ENCODE data around the gene WSCD2. TPM values are rescaled to one million over a fixed set of nuclear protein-coding genes. Genes with fewer than 3 reads are reported as not detected.

The WSCD2 gene
- total RNA-seq, 2 experiments from 2014 or later: not detected

GRCh38 chr12:108170164-108170563 is 41.1 kb downstream of the WSCD2 start:
- Mint-ChIP-seq H3K27me3 (peaks cover 23% of the 10 kb centered on the region), H3K36me3 (ENCODE audit: low read depth) (no peaks in the 10 kb centered on the region), H3K9me3 (ENCODE audit: low read depth) (no peaks in the 10 kb centered on the region), H3K4me3 (no peak overlapping the region), H3K27ac (no peak overlapping the region), H3K4me1 (no peaks in the 10 kb centered on the region)
- no peak for DNase-seq
- CTCF ChIA-PET: no interaction called here
- POLR2A ChIA-PET: no interaction called here
- ATAC-seq: no peak
- intact Hi-C loops (cut with DNase I, micrococcal nuclease): no loop called here

GRCh38 chr12:108172033-108172432 is 42.9 kb downstream of the WSCD2 start:
- POLR2A ChIA-PET: no interaction called here
- H3K4me1 Mint-ChIP-seq: no peaks in the 10 kb centered on the region
- H3K9me3 Mint-ChIP-seq (ENCODE audit: low read depth): peaks cover 2% of the 10 kb centered on the region
- H3K27me3 Mint-ChIP-seq: peaks cover 23% of the 10 kb centered on the region
- intact Hi-C loops (cut with DNase I, micrococcal nuclease): no loop called here
- H3K36me3 Mint-ChIP-seq (ENCODE audit: low read depth): no peaks in the 10 kb centered on the region
- CTCF ChIA-PET: no interaction called here
- H3K27ac Mint-ChIP-seq: no peak overlapping the region
- DNase-seq: no peak
- H3K4me3 Mint-ChIP-seq: no peak overlapping the region
- ATAC-seq: no peak

DNA sequence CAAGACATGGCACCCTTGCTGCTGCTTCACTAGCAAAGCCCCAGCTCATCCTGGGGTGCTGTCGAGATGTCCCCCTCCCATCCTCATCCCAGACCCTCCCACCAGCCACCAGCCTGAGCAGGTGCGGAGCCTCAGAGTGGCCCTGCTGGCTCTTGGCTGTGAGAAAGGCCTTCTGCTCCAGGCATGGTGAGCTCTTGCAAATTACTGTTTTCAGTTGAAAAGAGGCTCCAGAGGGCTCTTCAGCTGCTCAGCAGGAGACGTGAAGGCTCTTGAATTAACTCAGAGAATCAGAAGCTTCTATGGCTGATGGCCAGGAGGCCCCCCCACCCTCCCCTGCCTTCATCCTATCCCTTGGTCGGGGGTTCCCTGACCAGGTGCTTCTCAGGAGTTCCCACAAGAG is 44.1 kb downstream of the WSCD2 start:
- CTCF ChIA-PET: no interaction called here
- peaks cover 17% of the 10 kb centered on the region for H3K27me3 Mint-ChIP-seq
- no peaks in the 10 kb centered on the region for H3K4me1 Mint-ChIP-seq
- H3K27ac Mint-ChIP-seq: no peak overlapping the region
- no peak overlapping the region for H3K4me3 Mint-ChIP-seq
- POLR2A ChIA-PET: no interaction called here
- H3K36me3 Mint-ChIP-seq (ENCODE audit: low read depth): no peaks in the 10 kb centered on the region
- DNase-seq (no peak), ATAC-seq (no peak)
- intact Hi-C loops (cut with DNase I, micrococcal nuclease): no loop called here
- H3K9me3 Mint-ChIP-seq (ENCODE audit: low read depth): peaks cover 2% of the 10 kb centered on the region

- DNase-seq (no peak), ATAC-seq (no peak)
- no peaks in the 10 kb centered on the region for H3K4me1 Mint-ChIP-seq
- H3K27me3 Mint-ChIP-seq: peaks cover 10% of the 10 kb centered on the region
- CTCF ChIA-PET: no interaction called here
- POLR2A ChIA-PET: no interaction called here
- intact Hi-C loops (cut with DNase I, micrococcal nuclease): no loop called here
- no peaks in the 10 kb centered on the region for H3K36me3 Mint-ChIP-seq (ENCODE audit: low read depth)
- no peak overlapping the region for H3K27ac Mint-ChIP-seq
- peaks cover 2% of the 10 kb centered on the region for H3K9me3 Mint-ChIP-seq (ENCODE audit: low read depth)
- no peak overlapping the region for H3K4me3 Mint-ChIP-seq
Measured at GRCh38 chr12:108173892-108174291, 44.8 kb downstream of the WSCD2 start.

- Mint-ChIP-seq H3K27me3 (peaks cover 6% of the 10 kb centered on the region), H3K36me3 (ENCODE audit: low read depth) (no peaks in the 10 kb centered on the region), H3K27ac (no peak overlapping the region), H3K4me3 (no peak overlapping the region), H3K9me3 (ENCODE audit: low read depth) (peaks cover 2% of the 10 kb centered on the region), H3K4me1 (no peaks in the 10 kb centered on the region)
- no peak for DNase-seq
- POLR2A ChIA-PET: no interaction called here
- CTCF ChIA-PET: no interaction called here
- no peak for ATAC-seq
- intact Hi-C loops (cut with DNase I, micrococcal nuclease): no loop called here
Measured at GRCh38 chr12:108174641-108175040, 45.6 kb downstream of the WSCD2 start.

- intact Hi-C loops (cut with DNase I, micrococcal nuclease): no loop called here
- peaks cover 2% of the 10 kb centered on the region for H3K9me3 Mint-ChIP-seq (ENCODE audit: low read depth)
- H3K36me3 Mint-ChIP-seq (ENCODE audit: low read depth): no peaks in the 10 kb centered on the region
- H3K4me3 Mint-ChIP-seq: no peak overlapping the region
- POLR2A ChIA-PET: no interaction called here
- H3K4me1 Mint-ChIP-seq: no peaks in the 10 kb centered on the region
- no peak overlapping the region for H3K27ac Mint-ChIP-seq
- CTCF ChIA-PET: no interaction called here
- ATAC-seq (no peak), DNase-seq (no peak)
- peaks cover 3% of the 10 kb centered on the region for H3K27me3 Mint-ChIP-seq
Measured at GRCh38 chr12:108175310-108175709, 46.2 kb downstream of the WSCD2 start.

- intact Hi-C loops (cut with DNase I, micrococcal nuclease): no loop called here
- no peaks in the 10 kb centered on the region for H3K36me3 Mint-ChIP-seq (ENCODE audit: low read depth)
- DNase-seq: no peak
- no peak for ATAC-seq
- no peak overlapping the region for H3K4me3 Mint-ChIP-seq
- no peaks in the 10 kb centered on the region for H3K27me3 Mint-ChIP-seq
- H3K27ac Mint-ChIP-seq: no peak overlapping the region
- no peaks in the 10 kb centered on the region for H3K4me1 Mint-ChIP-seq
- CTCF ChIA-PET: no interaction called here
- H3K9me3 Mint-ChIP-seq (ENCODE audit: low read depth): peaks cover 2% of the 10 kb centered on the region
- POLR2A ChIA-PET: no interaction called here
Measured at GRCh38 chr12:108176292-108176691, 47.2 kb downstream of the WSCD2 start.

- DNase-seq: no peak
- Mint-ChIP-seq H3K27me3 (no peaks in the 10 kb centered on the region), H3K9me3 (ENCODE audit: low read depth) (peaks cover 2% of the 10 kb centered on the region), H3K4me1 (no peaks in the 10 kb centered on the region), H3K27ac (no peak overlapping the region), H3K4me3 (no peak overlapping the region), H3K36me3 (ENCODE audit: low read depth) (no peaks in the 10 kb centered on the region)
- ChIA-PET CTCF (no interaction called here), POLR2A (no interaction called here)
- intact Hi-C loops (cut with DNase I, micrococcal nuclease): no loop called here
- no peak for ATAC-seq
Measured at GRCh38 chr12:108177131-108177530, 48.0 kb downstream of the WSCD2 start.

- no peak overlapping the region for H3K27ac Mint-ChIP-seq
- POLR2A ChIA-PET: interaction anchor here (0.6 kb wide), 1 partner anchor 16 kb away, joined by 4 read pairs; no protein-coding TSS in a partner anchor
- no peaks in the 10 kb centered on the region for H3K36me3 Mint-ChIP-seq (ENCODE audit: low read depth)
- DNase-seq: no peak
- no peak for ATAC-seq
- intact Hi-C loops (cut with DNase I, micrococcal nuclease): no loop called here
- H3K4me3 Mint-ChIP-seq: no peak overlapping the region
- H3K4me1 Mint-ChIP-seq: no peaks in the 10 kb centered on the region
- peaks cover 2% of the 10 kb centered on the region for H3K9me3 Mint-ChIP-seq (ENCODE audit: low read depth)
- CTCF ChIA-PET: no interaction called here
- H3K27me3 Mint-ChIP-seq: no peaks in the 10 kb centered on the region
Measured at GRCh38 chr12:108179305-108179704, 50.2 kb downstream of the WSCD2 start.

DNA sequence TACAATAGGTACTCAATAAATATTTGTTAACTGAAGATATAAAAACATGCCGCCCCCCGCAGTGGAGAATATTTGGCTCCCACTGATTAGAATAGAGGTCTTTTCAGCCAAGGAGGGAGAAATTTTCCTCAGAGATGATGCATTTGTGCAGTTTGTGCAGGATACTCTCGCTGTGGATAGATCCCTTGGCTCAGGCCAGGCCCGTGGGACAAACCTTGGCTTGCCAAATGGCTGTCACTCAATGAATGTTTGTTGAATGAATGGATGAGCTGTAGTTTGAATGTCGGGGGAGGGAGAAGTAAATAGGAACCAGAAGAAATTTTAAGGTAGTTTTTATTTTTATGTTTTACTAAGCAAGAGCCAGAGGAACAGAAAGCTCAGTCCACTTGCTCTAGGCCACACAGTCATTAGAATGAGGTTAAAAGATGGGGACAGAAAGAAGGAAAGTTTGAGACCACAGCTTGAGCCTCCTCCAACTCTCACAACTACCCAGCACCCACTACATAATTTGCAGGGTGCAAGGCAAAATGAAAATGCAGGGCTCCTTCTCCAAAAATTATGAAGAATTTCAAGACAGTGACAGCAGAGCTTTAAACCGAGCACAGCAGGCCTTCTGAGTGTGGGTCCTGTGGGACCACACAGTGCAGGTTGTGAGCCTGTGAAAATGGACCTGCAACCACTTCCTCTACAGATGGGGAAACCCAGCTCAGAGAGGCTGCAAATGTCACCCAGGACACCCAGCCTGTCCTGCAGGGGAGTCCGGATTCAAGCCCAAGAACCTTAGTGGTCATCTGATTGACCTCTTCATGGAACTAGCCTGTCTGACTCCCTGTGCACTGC is 51.4 kb downstream of the WSCD2 start:
- H3K4me3 Mint-ChIP-seq: no peak overlapping the region
- CTCF ChIA-PET: no interaction called here
- H3K36me3 Mint-ChIP-seq (ENCODE audit: low read depth): no peaks in the 10 kb centered on the region
- H3K27me3 Mint-ChIP-seq: no peaks in the 10 kb centered on the region
- intact Hi-C loops (cut with DNase I, micrococcal nuclease): no loop called here
- POLR2A ChIA-PET: no interaction called here
- H3K4me1 Mint-ChIP-seq: no peaks in the 10 kb centered on the region
- no peak overlapping the region for H3K27ac Mint-ChIP-seq
- DNase-seq: no peak
- H3K9me3 Mint-ChIP-seq (ENCODE audit: low read depth): peaks cover 2% of the 10 kb centered on the region
- ATAC-seq: no peak

DNA sequence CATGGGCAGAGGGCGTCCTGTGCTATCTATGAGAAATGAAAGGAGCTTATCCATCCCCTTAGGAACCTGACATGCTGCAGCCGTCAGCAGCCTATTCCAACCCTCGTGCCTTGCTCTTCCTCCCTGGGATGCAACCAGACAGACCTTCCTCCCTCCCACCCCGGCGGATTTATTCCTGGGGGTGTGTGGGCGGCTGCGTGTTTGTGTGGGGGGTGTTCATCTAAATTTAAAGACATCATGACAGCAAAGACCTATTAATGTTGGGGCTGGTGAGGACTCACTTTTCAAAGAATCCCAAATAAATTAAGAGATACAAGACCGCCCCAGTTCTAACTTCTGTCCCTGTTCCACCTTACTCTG is 52.0 kb downstream of the WSCD2 start:
- POLR2A ChIA-PET: no interaction called here
- H3K27ac Mint-ChIP-seq: no peak overlapping the region
- intact Hi-C loops (cut with DNase I, micrococcal nuclease): no loop called here
- no peaks in the 10 kb centered on the region for H3K36me3 Mint-ChIP-seq (ENCODE audit: low read depth)
- H3K4me3 Mint-ChIP-seq: no peak overlapping the region
- CTCF ChIA-PET: interaction anchor here (0.6 to 0.8 kb wide), 2 partner anchors 73 to 194 kb away, joined by 3 read pairs; no protein-coding TSS in a partner anchor
- DNase-seq (no peak), ATAC-seq (no peak)
- H3K9me3 Mint-ChIP-seq (ENCODE audit: low read depth): peaks cover 2% of the 10 kb centered on the region
- no peaks in the 10 kb centered on the region for H3K4me1 Mint-ChIP-seq
- no peaks in the 10 kb centered on the region for H3K27me3 Mint-ChIP-seq

GRCh38 chr12:108182096-108182495 is 53.0 kb downstream of the WSCD2 start:
- DNase-seq (no peak), ATAC-seq (no peak)
- Mint-ChIP-seq H3K27ac (no peak overlapping the region), H3K4me3 (no peak overlapping the region), H3K27me3 (no peaks in the 10 kb centered on the region), H3K36me3 (ENCODE audit: low read depth) (no peaks in the 10 kb centered on the region), H3K9me3 (ENCODE audit: low read depth) (no peaks in the 10 kb centered on the region), H3K4me1 (no peaks in the 10 kb centered on the region)
- CTCF ChIA-PET: interaction anchor here (0.6 to 1.0 kb wide), 5 partner anchors 20 to 332 kb away, joined by 3 to 4 read pairs (median 3); no protein-coding TSS in a partner anchor
- POLR2A ChIA-PET: no interaction called here
- intact Hi-C loops (cut with DNase I, micrococcal nuclease): no loop called here

Data from activated CD4-positive, alpha-beta T cell treated with anti-CD3 and anti-CD28 coated beads for 36 hours (primary cell).